Stomach (tissue), 9 donors: ENCODE data around the gene DIP2A. TPM values are rescaled to one million over a fixed set of nuclear protein-coding genes. Genes with fewer than 3 reads are reported as not detected.
"Not testable (repeated sequence)": the region's sequence is repeated elsewhere in the genome, so short reads cannot be mapped to it uniquely, and the experiment has no call there.

ENCODE experiments used
- DNase-seq, 2 donors: peaks; one replicate each; pipeline versions ENCODE4 v3.0.0 to v3.0.0-alpha.2; 2013 to 2019
- H3K27ac ChIP-seq, 5 donors: fragments of 200-600 bp in 4 of 5; sonication (generic) in 4 of 5; one replicate each; pipeline ENCODE4 v1.5.1; 2013 to 2019; ENCODE audit warnings: mild to moderate bottlenecking in 1 of 5, moderate library complexity in 1 of 5
- H3K27me3 ChIP-seq, 3 donors: fragments of 200-600 bp; sonication (generic); one replicate each; pipeline ENCODE4 v1.5.1; 2017 to 2019; ENCODE audit warnings: mixed run types in 1 of 3
- H3K36me3 ChIP-seq, 4 donors: fragments of 200-600 bp; sonication (generic); 1 replicate in 3 of 4; 2 replicates in 1 of 4; pipeline ENCODE4 v1.5.1; 2016 to 2019
- H3K4me1 ChIP-seq, 4 donors: fragments of 200-600 bp; sonication (generic); one replicate each; pipeline ENCODE4 v1.5.1; 2016 to 2019
- H3K4me3 ChIP-seq, 4 donors: fragments of 200-600 bp; sonication (generic) in 3 of 4; one replicate each; pipeline ENCODE4 v1.5.1; 2016 to 2019; ENCODE audit warnings: mild to moderate bottlenecking in 1 of 4
- H3K9me3 ChIP-seq, 4 donors: fragments of 200-600 bp; sonication (generic); one replicate each; pipeline ENCODE4 v1.5.1; 2016 to 2019
- EP300 ChIP-seq: sonication (generic); formaldehyde crosslinking; IDR thresholded peaks from one replicate; pipeline ENCODE4 v1.6.1; 2017; ENCODE audit warnings: antibody characterized with exemption
- POLR2A ChIP-seq, 4 donors: fragments of 450-650 bp; IDR thresholded peaks; one replicate each; pipeline ENCODE4 v1.6.1; 2016; ENCODE audit warnings: antibody characterized with exemption in 4 of 4, control low read depth in 2 of 4, mild to moderate bottlenecking in 1 of 4, moderate library complexity in 1 of 4
- POLR2AphosphoS5 ChIP-seq, 3 donors: sonication (generic); formaldehyde crosslinking; IDR thresholded peaks; one replicate each; pipeline ENCODE4 v1.6.1; 2016; ENCODE audit warnings: antibody characterized with exemption in 3 of 3
- WGBS, 5 donors: extraction: QIAGEN DNeasy Blood & Tissue Kit in 3 of 5; methylation state at CpG; one replicate each; pipeline versions ENCODE4 v1.1.5 to v1.1.7; 2013 to 2018; 5-methylcytosine and 5-hydroxymethylcytosine counted together
- intact Hi-C: fragments of 100-400 bp; cut with DNase I; formaldehyde crosslinking; loops from one replicate; pipeline ENCODE4 v1.15.1; 2023; ENCODE audit warnings: low total_unique reads
- polyA plus RNA-seq, 3 donors: library from polyadenylated mRNA; stranded (reverse); fragments of 200-250 nt; gene quantifications; one replicate each; pipeline ENCODE4 v1.2.3, GENCODE V29; 2013
- total RNA-seq, 5 donors: library from RNA; depleted of rRNA; stranded (reverse); fragments of >200 nt; gene quantifications; one replicate each; pipeline versions ENCODE4 v1.1.0 to v1.2.3, GENCODE V29; 2014 to 2016
- TF ChIP-seq, protein P1 (sequence below), 7 experiments: fragments of 450-650 bp in 4 of 7; fragments of 200-600 bp in 3 of 7; sonication (generic) in 3 of 7; IDR thresholded peaks; one replicate each; pipeline ENCODE4 v1.5.1; 2016 to 2019; ENCODE audit warnings: antibody characterized with exemption in 7 of 7, control low read depth in 2 of 7, mild to moderate bottlenecking in 1 of 7
- donor health status: healthy with polysubstance abuse.
- donor health status: Bipolar disorder and iron deficiency.
- donor health status: healthy.

Gene DIP2A
- total and polyA plus RNA-seq, 8 donors, result 7.3 to 122 (median 51.0) TPM

- no peaks in the 10 kb centered on the region for H3K4me1 ChIP-seq
- peaks cover 0 to under 1% (median 0%) of the 10 kb centered on the region in 4 donors for H3K9me3 ChIP-seq
- intact Hi-C loops, result no loop called here
- no peak for DNase-seq
- H3K4me3 ChIP-seq, result no peak overlapping the region
- 79 to 89% (median 84%) methylated on average over 15 of the region's 15 CpGs for WGBS, 5 donors
- H3K27ac ChIP-seq, result no peak overlapping the region
- no peaks in the 10 kb centered on the region for H3K27me3 ChIP-seq
- TF ChIP-seq POLR2AphosphoS5 (IDR thresholded peaks at IDR 0.05), result no peak
- TF ChIP-seq EP300, result no peak
- no peak for TF ChIP-seq POLR2A (IDR thresholded peaks at IDR 0.05)
- TF ChIP-seq, protein P1, sequence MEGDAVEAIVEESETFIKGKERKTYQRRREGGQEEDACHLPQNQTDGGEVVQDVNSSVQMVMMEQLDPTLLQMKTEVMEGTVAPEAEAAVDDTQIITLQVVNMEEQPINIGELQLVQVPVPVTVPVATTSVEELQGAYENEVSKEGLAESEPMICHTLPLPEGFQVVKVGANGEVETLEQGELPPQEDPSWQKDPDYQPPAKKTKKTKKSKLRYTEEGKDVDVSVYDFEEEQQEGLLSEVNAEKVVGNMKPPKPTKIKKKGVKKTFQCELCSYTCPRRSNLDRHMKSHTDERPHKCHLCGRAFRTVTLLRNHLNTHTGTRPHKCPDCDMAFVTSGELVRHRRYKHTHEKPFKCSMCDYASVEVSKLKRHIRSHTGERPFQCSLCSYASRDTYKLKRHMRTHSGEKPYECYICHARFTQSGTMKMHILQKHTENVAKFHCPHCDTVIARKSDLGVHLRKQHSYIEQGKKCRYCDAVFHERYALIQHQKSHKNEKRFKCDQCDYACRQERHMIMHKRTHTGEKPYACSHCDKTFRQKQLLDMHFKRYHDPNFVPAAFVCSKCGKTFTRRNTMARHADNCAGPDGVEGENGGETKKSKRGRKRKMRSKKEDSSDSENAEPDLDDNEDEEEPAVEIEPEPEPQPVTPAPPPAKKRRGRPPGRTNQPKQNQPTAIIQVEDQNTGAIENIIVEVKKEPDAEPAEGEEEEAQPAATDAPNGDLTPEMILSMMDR (IDR thresholded peaks at IDR 0.05), result no peak
- peaks cover 39 to 93% (median 87%) of the 10 kb centered on the region in 4 donors for H3K36me3 ChIP-seq
These were observed 15.8 kb upstream of the DIP2A start for GRCh38 chr21:46442938-46443337.

DNA sequence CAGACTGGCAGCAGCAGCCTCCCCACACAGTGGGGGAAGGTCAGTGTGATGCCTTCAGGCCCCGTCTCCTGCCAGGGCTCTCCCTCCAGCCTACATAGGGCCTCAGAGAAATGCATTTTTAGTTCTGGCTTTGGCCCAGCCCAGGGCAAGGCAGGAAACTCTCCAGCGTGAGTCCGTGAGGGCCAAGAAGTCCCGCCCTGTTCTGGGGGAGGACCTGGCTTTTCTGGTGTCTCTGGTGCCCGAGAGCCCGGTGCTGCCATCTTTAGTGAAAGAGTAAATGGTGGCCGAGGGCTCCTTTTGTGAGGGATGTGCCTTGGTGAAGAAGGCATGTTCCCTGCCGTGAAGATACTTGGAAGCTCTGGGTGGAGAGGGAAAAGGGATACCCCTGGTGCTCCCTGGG lies 14.8 kb upstream of the DIP2A start:
- Histone ChIP-seq H3K9me3 (peaks cover 0 to 10% (median 7%) of the 10 kb centered on the region in 4 donors), H3K4me3 (no peak overlapping the region), H3K4me1 (no peaks in the 10 kb centered on the region), H3K36me3 (peaks cover 34 to 89% (median 77%) of the 10 kb centered on the region in 4 donors), H3K27me3 (no peaks in the 10 kb centered on the region), H3K27ac (peak overlapping the region in 1 of 5 donors; percentile 1)
- TF ChIP-seq POLR2A (IDR thresholded peaks at IDR 0.05) (no peak), POLR2AphosphoS5 (IDR thresholded peaks at IDR 0.05) (no peak)
- DNase-seq, result no peak
- 69 to 79% (median 73%) methylated on average over 8 of the region's 8 CpGs for WGBS, 5 donors
- intact Hi-C loops, result no loop called here

DNA sequence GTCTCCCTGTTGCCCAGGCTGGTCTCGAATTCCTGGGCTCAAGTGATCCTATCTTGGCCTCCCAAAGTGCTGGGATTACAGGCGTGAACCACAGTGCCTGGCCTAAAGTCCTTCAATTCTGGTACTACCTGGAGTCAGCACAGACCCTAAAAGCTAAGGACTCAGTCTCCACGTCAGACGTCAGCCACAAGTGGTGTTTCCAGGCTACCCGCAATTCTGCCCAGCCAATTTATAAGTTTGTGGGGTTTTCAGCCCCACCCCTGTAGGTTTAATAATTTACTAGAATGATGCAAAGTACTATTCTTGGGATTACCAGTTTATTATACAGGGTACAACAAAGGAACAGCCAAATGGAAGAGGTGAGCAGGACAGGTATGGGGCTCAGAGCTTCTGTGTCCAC lies 10.6 kb upstream of the DIP2A start:
- no peak for DNase-seq

GRCh38 chr21:46448855-46449254 lies 9.8 kb upstream of the DIP2A start:
- Histone ChIP-seq H3K4me1 (peaks cover 0 to 16% (median under 1%) of the 10 kb centered on the region in 4 donors), H3K36me3 (peaks cover 7 to 40% (median 28%) of the 10 kb centered on the region in 4 donors), H3K9me3 (peaks cover 0 to 17% (median 11%) of the 10 kb centered on the region in 4 donors)
- intact Hi-C loops, DNase-seq, H3K4me3 ChIP-seq, H3K27ac ChIP-seq, H3K27me3 ChIP-seq: not testable (repeated sequence)
- WGBS, 5 donors, result 94 to 98% (median 96%) methylated on average over 6 of the region's 6 CpGs

More for the DNA sequence above, 10.6 kb upstream of the DIP2A start:
- H3K27me3 ChIP-seq, result no peaks in the 10 kb centered on the region
- peaks cover 0 to 17% (median 11%) of the 10 kb centered on the region in 4 donors for H3K9me3 ChIP-seq
- H3K36me3 ChIP-seq, result peaks cover 7 to 47% (median 35%) of the 10 kb centered on the region in 4 donors
- intact Hi-C loops, result no loop called here
- no peak overlapping the region for H3K4me3 ChIP-seq
- WGBS, 5 donors, result 90 to 98% (median 95%) methylated on average over 5 of the region's 5 CpGs
- H3K4me1 ChIP-seq, result peaks cover 0 to 12% (median 0%) of the 10 kb centered on the region in 4 donors
- no peak for TF ChIP-seq POLR2AphosphoS5 (IDR thresholded peaks at IDR 0.05)
- no peak for TF ChIP-seq EP300
- H3K27ac ChIP-seq, result no peak overlapping the region

- TF ChIP-seq, protein P1 (IDR thresholded peaks at IDR 0.05), result no peak
- TF ChIP-seq POLR2A (IDR thresholded peaks at IDR 0.05) (no peak), POLR2AphosphoS5 (IDR thresholded peaks at IDR 0.05) (no peak), EP300 (no peak)
- intact Hi-C loops, result no loop called here
- Histone ChIP-seq H3K4me3 (no peak overlapping the region), H3K9me3 (peaks cover 0 to 17% (median 11%) of the 10 kb centered on the region in 4 donors), H3K36me3 (peaks cover 0 to 8% (median 1%) of the 10 kb centered on the region in 4 donors), H3K27me3 (no peaks in the 10 kb centered on the region), H3K27ac (no peak overlapping the region), H3K4me1 (peaks cover 14 to 54% (median 33%) of the 10 kb centered on the region in 4 donors)
- no peak for DNase-seq
- 85 to 98% (median 93%) methylated on average over 5 of the region's 5 CpGs for WGBS, 5 donors
These were observed 6.0 kb upstream of the DIP2A start for GRCh38 chr21:46452710-46453109.

- H3K9me3 ChIP-seq, result peaks cover 0 to 6% (median 2%) of the 10 kb centered on the region in 4 donors
- no peak for DNase-seq
- no peak for TF ChIP-seq EP300
- intact Hi-C loops, result no loop called here
- peaks cover 22 to 59% (median 36%) of the 10 kb centered on the region in 4 donors for H3K4me1 ChIP-seq
- no peak overlapping the region for H3K4me3 ChIP-seq
- 24 to 43% (median 28%) methylated on average over 3 of the region's 3 CpGs for WGBS, 5 donors
- H3K27ac ChIP-seq, result no peak overlapping the region
- H3K36me3 ChIP-seq, result no peaks in the 10 kb centered on the region
- H3K27me3 ChIP-seq, result no peaks in the 10 kb centered on the region
These were observed 4.5 kb upstream of the DIP2A start for GRCh38 chr21:46454142-46454541.
